Stimulated activated CD8-positive, alpha-beta memory T cell treated with anti-CD3 and anti-CD28 coated beads, Interleukin-2, amount 100 ng/mL, for 48 hours (primary cell): Measurements from ENCODE around the gene UGT2A2.

Source experiments
- DNase-seq, 2 donors: peaks; one replicate each; pipeline ENCODE4 v3.0.0-alpha.2; 2020; ENCODE audit warnings: low read depth in 2 of 2

The UGT2A2 gene

GRCh38 chr4:69576251-69576877, 63.1 kb downstream of the UGT2A2 start:
- no peak for DNase-seq

- DNase-seq = no peak
Observed at GRCh38 chr4:69568787-69569186, 70.7 kb downstream of the UGT2A2 start.

- no peak for DNase-seq
Observed at GRCh38 chr4:69563424-69563823, 76.0 kb downstream of the UGT2A2 start.

DNA sequence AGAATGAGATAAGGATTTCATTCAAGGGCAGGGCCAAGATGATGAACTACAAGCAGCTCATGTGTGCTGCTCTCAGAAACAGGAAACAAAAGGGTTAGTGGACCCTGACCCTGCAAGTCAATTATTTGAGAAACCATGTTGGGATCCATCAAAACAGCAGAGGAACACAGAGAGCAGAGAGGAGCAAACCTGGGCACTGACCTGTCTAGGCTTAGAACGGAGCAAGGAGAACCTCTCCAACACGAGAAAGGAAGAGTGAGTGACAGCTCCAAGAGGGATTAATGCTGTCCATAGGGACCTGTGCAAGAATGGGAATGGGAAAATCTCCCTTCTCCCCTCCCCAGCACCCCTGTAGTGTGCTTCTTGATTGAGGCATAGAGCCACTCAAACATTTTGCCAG, 89.8 kb downstream of the UGT2A2 start:
- no peak for DNase-seq

- DNase-seq = no peak
Observed at GRCh38 chr4:69546134-69546765, 93.2 kb downstream of the UGT2A2 start.
